Sigmoid colon (tissue), 7 donors: Measurements from ENCODE around the gene RAC2. TPM values are rescaled to one million over a fixed set of nuclear protein-coding genes. Genes with fewer than 3 reads are reported as not detected.

Source experiments
- DNase-seq: peaks from one replicate; pipeline ENCODE4 v3.0.0-alpha.2; 2019
- H3K27ac ChIP-seq, 4 donors: fragments of 200-600 bp; sonication (generic); one replicate each; pipeline ENCODE4 v1.5.1; 2016 to 2019; ENCODE audit warnings: mild to moderate bottlenecking in 1 of 4
- H3K27me3 ChIP-seq, 3 donors: fragments of 200-600 bp; sonication (generic); one replicate each; pipeline ENCODE4 v1.5.1; 2019; ENCODE audit warnings: mild to moderate bottlenecking in 1 of 3
- H3K36me3 ChIP-seq, 4 donors: fragments of 200-600 bp; sonication (generic); one replicate each; pipeline ENCODE4 v1.5.1; 2016 to 2019
- H3K4me1 ChIP-seq, 4 donors: fragments of 200-600 bp; sonication (generic); one replicate each; pipeline ENCODE4 v1.5.1; 2017 to 2019
- H3K4me3 ChIP-seq, 4 donors: fragments of 200-600 bp; sonication (generic); one replicate each; pipeline ENCODE4 v1.5.1; 2017 to 2019; ENCODE audit warnings: mild to moderate bottlenecking in 2 of 4, moderate library complexity in 1 of 4
- H3K9me3 ChIP-seq, 4 donors: fragments of 200-600 bp in 3 of 4; sonication (generic) in 3 of 4; one replicate each; pipeline versions ENCODE4 v1.5.1 to v1.6.1; 2013 to 2019
- CTCF ChIP-seq, 4 experiments: fragments of 450-650 bp in 3 of 4; fragments of 200-600 bp in 1 of 4; IDR thresholded peaks; one replicate each; pipeline ENCODE4 v1.5.1; 2016 to 2019; ENCODE audit warnings: antibody characterized with exemption in 4 of 4, mild to moderate bottlenecking in 3 of 4, moderate library complexity in 2 of 4
- EP300 ChIP-seq, 4 donors: sonication (generic); formaldehyde crosslinking; IDR thresholded peaks; one replicate each; pipeline ENCODE4 v1.6.1; 2017; ENCODE audit warnings: antibody characterized with exemption in 4 of 4
- POLR2A ChIP-seq, 2 donors: fragments of 450-650 bp; IDR thresholded peaks; one replicate each; pipeline ENCODE4 v1.6.1; 2016; ENCODE audit warnings: antibody characterized with exemption in 2 of 2, mild to moderate bottlenecking in 2 of 2, moderate library complexity in 2 of 2
- POLR2AphosphoS5 ChIP-seq, 4 donors: sonication (generic); formaldehyde crosslinking; IDR thresholded peaks; one replicate each; pipeline ENCODE4 v1.6.1; 2017; ENCODE audit warnings: antibody characterized with exemption in 4 of 4
- WGBS, 2 donors: extraction: QIAGEN DNeasy Blood & Tissue Kit; methylation state at CpG; one replicate each; pipeline ENCODE4 v1.1.7; 2013; 5-methylcytosine and 5-hydroxymethylcytosine counted together
- intact Hi-C: fragments of 100-400 bp; cut with DNase I; formaldehyde crosslinking; loops from one replicate; pipeline ENCODE4 v1.15.1; 2023
- polyA plus RNA-seq, 3 donors: library from polyadenylated mRNA; stranded (reverse); fragments of 200-250 nt; gene quantifications; one replicate each; pipeline ENCODE4 v1.2.3, GENCODE V29; 2013
- total RNA-seq, 4 donors: library from RNA; depleted of rRNA; stranded (reverse); fragments of >200 nt; gene quantifications; one replicate each; pipeline ENCODE4 v1.1.0, GENCODE V29; 2016
- donor health status: healthy with polysubstance abuse.
- donor health status: Bipolar disorder and iron deficiency.
- donor health status: healthy.

Gene RAC2
- total and polyA plus RNA-seq, 7 donors = 3.0 to 138 (median 8.0) TPM

GRCh38 chr22:37267661-37268413, 23.8 kb upstream of the RAC2 start:
- 55 to 63% methylated on average over 11 of the region's 11 CpGs for WGBS, 2 donors
- peak overlapping the region in 3 of 4 donors; percentile 31 to 46 (median 31) for H3K27ac ChIP-seq
- peak overlapping the region in 1 of 4 donors; percentile 24 for H3K4me3 ChIP-seq
- no peak for TF ChIP-seq EP300 (IDR thresholded peaks at IDR 0.05)
- no peak for TF ChIP-seq POLR2AphosphoS5 (IDR thresholded peaks at IDR 0.05)
- no peak for TF ChIP-seq CTCF (IDR thresholded peaks at IDR 0.05)
- no peak for TF ChIP-seq POLR2A (IDR thresholded peaks at IDR 0.05)
- H3K9me3 ChIP-seq = peaks cover 10 to 17% (median 12%) of the 10 kb centered on the region in 4 donors
- H3K36me3 ChIP-seq = no peaks in the 10 kb centered on the region
- DNase-seq = no peak
- intact Hi-C loops = no loop called here
- no peaks in the 10 kb centered on the region for H3K4me1 ChIP-seq
- H3K27me3 ChIP-seq = peaks cover 0 to 19% (median 14%) of the 10 kb centered on the region in 3 donors

- no peaks in the 10 kb centered on the region for H3K36me3 ChIP-seq
- no peak for DNase-seq
- peaks cover 10 to 17% (median 12%) of the 10 kb centered on the region in 4 donors for H3K9me3 ChIP-seq
- peak overlapping the region in 3 of 4 donors; percentile 31 to 46 (median 31) for H3K27ac ChIP-seq
- peaks cover 0 to 22% (median 14%) of the 10 kb centered on the region in 3 donors for H3K27me3 ChIP-seq
- 7 to 9% methylated on average over 22 of the region's 22 CpGs for WGBS, 2 donors
- TF ChIP-seq CTCF (IDR thresholded peaks at IDR 0.05) (peak in 3 of 4 experiments; percentile 23 to 41 (median 32)), POLR2AphosphoS5 (IDR thresholded peaks at IDR 0.05) (no peak), POLR2A (IDR thresholded peaks at IDR 0.05) (no peak), EP300 (IDR thresholded peaks at IDR 0.05) (no peak)
- intact Hi-C loops = no loop called here
- H3K4me3 ChIP-seq = peak overlapping the region in 3 of 4 donors; percentile 18 to 34 (median 24)
- H3K4me1 ChIP-seq = no peaks in the 10 kb centered on the region
These were observed 23.1 kb upstream of the RAC2 start for GRCh38 chr22:37267135-37267587.

DNA sequence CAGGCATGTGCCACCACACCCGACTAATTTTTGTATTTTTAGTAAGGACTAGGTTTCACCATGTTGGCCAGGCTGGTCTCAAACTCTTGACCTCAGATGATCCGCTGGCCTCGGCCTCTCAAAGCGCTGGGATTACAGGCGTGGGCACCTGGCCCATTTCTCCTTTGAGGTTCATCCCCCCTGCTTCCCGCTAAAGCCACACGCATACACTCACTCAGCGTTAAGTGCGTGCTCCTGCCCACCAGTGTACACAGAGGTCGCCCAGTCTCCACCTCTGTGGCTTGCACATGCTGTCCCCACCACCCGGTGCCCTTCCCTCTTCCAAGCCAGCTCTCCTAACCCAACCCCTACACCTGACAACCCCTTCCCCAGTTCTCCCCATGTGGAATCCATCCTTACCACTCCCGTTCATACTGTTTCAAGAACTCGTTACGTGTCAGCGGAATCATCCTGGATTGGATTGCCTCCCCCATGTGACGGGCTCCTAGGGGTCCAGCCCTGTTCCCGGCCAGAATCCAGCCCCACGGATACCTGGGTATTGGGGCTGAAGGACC, 22.6 kb upstream of the RAC2 start:
- peak overlapping the region in 3 of 4 donors; percentile 18 to 34 (median 24) for H3K4me3 ChIP-seq
- DNase-seq = no peak
- WGBS, 2 donors = 47 to 53% methylated on average over 18 of the region's 18 CpGs
- H3K27ac ChIP-seq = no peak overlapping the region
- intact Hi-C loops = no loop called here
- no peak for TF ChIP-seq POLR2AphosphoS5 (IDR thresholded peaks at IDR 0.05)
- TF ChIP-seq EP300 (IDR thresholded peaks at IDR 0.05) = no peak
- no peak for TF ChIP-seq POLR2A (IDR thresholded peaks at IDR 0.05)
- TF ChIP-seq CTCF (IDR thresholded peaks at IDR 0.05) = no peak
- peaks cover 0 to 25% (median 14%) of the 10 kb centered on the region in 3 donors for H3K27me3 ChIP-seq
- no peaks in the 10 kb centered on the region for H3K4me1 ChIP-seq
- H3K36me3 ChIP-seq = no peaks in the 10 kb centered on the region
- H3K9me3 ChIP-seq = peaks cover 10 to 17% (median 12%) of the 10 kb centered on the region in 4 donors

- no peak for DNase-seq
- H3K27me3 ChIP-seq = peaks cover 0 to 49% (median 30%) of the 10 kb centered on the region in 3 donors
- H3K4me1 ChIP-seq = no peaks in the 10 kb centered on the region
- H3K4me3 ChIP-seq = no peak overlapping the region
- intact Hi-C loops = no loop called here
- TF ChIP-seq POLR2A (IDR thresholded peaks at IDR 0.05) (no peak), POLR2AphosphoS5 (IDR thresholded peaks at IDR 0.05) (no peak), CTCF (IDR thresholded peaks at IDR 0.05) (no peak), EP300 (IDR thresholded peaks at IDR 0.05) (no peak)
- no peak overlapping the region for H3K27ac ChIP-seq
- WGBS, 2 donors = 82 to 90% methylated on average over 10 of the region's 10 CpGs
- peaks cover 10 to 17% (median 12%) of the 10 kb centered on the region in 4 donors for H3K9me3 ChIP-seq
- no peaks in the 10 kb centered on the region for H3K36me3 ChIP-seq
These were observed 20.2 kb upstream of the RAC2 start for GRCh38 chr22:37263966-37264887.
